GM18498 (cell line): Measurements from ENCODE around the gene PAK3.

Experiments
- ATAC-seq: cut with Tn5 transposase; IDR thresholded peaks from one replicate; pipeline ENCODE4 v1.9.1; 2021; ENCODE audit warnings: mild to moderate bottlenecking, moderate library complexity; ENCODE audit not compliant: unreplicated experiment

PAK3 gene

DNA sequence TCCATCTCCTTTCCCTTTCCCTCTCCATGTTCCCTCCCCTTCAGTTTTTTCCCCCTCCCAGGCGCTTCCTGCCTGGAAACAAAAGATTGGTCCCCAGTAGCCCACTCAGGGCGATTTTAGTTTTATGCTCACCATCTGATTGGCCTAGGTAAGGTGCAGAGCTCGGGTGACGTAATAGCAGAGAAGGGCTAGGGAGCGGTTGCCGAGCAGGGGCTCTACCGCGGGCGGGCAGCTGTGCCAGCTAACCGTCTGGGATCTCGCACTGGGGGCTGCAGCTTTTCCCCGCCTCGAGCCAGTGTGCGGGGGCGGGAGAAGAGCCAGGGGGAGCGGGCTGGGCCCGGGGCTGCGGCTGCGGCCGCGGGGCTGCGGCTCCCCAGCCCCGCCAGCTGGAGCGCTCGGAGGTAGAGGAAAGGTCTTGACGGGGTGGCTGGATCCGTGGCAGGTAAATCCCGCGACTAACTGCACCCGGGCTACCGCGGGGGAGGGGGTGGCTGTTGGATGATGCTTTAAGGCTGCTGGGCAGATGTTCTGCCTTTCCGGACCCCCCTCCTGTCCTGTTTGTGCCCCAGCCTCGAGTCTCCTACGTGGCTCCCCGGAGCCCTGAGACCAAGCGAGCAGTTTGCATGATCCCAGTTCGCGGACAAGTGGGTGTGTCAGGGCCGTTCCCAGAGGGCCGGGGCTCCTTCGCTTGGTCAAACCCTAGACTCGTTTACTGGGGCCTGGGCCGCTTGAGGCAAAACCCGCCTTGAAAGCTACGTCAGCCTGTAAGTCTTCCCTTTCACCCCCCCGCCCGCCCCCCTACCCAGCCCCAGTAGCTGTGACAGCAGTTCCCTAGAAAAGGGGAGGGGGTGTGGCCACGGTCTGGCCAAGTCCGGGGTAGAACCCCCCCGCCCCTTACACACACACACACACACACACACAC, at the start of gene PAK3:
TSS of gene PAK3 (plus strand) at position 218 of the 922 bp plus-strand sequence. CDS start 26,913 bp downstream, outside the sequence.
- ATAC-seq, result peak; percentile 62

- ATAC-seq, result no peak
Observed at GRCh38 chrX:111047575-111047974, 48.4 kb upstream of the PAK3 start.

DNA sequence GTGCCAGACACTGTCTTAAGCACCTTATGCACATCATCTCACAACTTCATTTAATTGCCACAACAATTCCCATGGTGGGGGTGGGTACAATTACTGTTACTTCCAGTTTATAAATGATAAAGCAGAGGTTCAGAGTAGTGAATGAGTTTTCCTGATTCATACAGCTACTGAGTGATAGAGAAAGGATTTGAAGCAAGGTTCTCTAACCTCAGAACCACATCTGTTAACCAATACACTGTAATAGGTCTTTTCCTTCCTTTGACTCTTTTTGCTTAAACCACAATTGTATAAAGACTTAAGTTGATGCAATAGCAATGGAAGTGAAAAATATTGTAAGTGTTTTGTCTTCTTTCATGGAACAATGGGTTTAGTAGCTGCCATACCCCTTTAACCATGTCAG, 43.5 kb upstream of the PAK3 start:
- no peak for ATAC-seq

- ATAC-seq, result no peak
Observed at GRCh38 chrX:111071542-111072277, 24.3 kb upstream of the PAK3 start.

DNA sequence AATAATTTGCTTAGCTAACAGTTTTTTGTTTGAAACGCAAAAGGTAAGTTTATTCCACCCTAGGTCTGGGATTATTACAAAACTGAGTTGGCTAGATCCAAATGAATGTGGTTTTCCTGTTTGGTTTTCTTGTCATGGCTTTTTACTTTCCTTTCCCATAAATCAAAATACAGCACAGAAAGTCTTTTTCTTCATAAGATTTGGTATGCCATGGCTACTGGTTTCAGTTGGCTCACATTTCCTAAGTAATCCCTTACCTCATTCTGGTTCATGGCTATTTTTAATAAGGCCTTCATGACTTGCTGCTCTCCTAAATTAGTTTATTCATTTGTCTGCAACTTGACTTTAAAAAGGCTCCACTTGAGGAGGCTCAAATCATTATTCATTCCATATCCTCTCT, 12.9 kb upstream of the PAK3 start:
- no peak for ATAC-seq

DNA sequence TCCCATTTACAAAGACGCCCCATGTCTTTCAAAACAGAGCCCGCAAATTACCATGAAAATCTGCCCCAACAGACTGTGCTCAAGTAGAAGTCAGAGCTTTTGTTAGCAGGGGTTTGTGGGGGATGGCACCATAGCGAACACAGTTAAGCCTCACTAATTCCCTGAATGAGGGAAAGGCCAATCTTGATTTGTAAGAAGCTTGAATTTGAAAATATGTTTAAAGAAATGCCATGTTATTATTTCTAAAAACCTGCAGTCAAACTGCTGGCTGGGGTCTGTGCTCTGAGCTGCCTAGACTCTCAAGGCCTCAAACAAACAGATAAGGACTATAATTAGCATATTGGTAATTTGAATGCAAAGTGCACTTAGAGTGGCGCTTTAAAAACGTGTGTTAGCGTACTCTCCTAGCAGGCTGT, 9.4 kb upstream of the PAK3 start:
- no peak for ATAC-seq

DNA sequence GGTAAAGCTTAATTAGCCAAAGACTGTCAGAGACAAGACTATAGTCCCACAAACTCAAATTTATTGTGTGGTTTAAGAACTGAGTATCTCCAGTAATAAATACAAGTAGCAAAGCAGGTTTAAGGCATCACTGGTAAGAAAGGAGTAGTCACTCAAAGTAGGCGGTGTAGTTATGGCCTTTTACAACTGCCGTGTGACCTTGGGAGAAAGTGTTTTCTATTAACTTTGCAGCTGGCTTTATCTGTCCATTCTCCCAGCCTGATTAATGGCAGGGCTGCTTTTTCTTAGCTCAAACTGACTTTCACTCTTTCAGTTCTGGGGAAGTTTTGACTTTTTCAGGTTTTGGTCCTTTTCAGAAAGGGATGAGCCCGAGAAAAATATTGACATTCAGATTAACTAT, 7.4 kb upstream of the PAK3 start:
- no peak for ATAC-seq

- ATAC-seq, result no peak
Observed at GRCh38 chrX:111090458-111090857, 5.5 kb upstream of the PAK3 start.

GRCh38 chrX:111098874-111099273, 2.9 kb downstream of the PAK3 start:
- ATAC-seq, result peak; percentile 69

- ATAC-seq, result peak; percentile 49
Observed at GRCh38 chrX:111100191-111100590, 4.2 kb downstream of the PAK3 start.

- ATAC-seq, result no peak
Observed at GRCh38 chrX:111101580-111101979, 5.6 kb downstream of the PAK3 start.

DNA sequence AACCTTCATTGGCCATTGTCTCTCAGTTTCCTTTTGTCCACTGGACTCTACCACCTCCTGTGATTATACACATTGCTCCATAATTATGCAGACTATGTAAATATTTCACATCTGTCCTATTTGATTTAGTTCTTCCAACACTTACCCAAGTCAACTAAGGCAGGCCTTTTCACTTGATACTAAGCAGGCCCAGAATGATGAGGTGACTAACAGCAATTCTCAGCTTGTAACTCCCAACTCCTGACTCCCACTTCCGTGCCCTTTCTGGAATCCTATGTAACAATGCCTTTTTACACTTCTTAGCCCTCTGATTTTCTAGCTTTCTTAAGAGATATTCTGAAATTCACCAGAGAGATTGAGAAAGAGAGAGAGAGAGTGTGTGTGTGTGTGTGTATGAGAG, 6.6 kb downstream of the PAK3 start:
- no peak for ATAC-seq

- ATAC-seq, result no peak
Observed at GRCh38 chrX:111103246-111103645, 7.3 kb downstream of the PAK3 start.

- ATAC-seq, result no peak
Observed at GRCh38 chrX:111110098-111110775, 14.2 kb downstream of the PAK3 start.

DNA sequence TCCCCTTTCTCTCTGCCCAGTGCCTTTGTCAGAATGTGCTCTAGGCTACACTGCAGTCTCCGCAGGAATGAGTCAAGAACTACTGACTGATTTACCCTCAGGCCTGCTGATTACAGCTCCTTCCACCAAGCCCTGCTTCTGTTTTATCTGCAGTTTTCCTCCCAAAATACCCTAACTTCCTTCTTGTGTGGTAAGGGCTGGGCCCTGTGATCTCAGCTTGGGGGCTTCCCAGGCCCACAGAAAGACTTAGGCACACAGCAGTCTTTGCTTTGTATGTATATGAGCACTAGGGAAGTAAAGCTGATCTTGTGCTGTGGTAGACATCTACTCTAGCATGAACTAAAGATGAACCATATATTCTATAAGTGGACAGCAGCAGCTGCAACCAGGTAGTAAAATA, 18.8 kb downstream of the PAK3 start:
- ATAC-seq, result no peak

- no peak for ATAC-seq
Observed at GRCh38 chrX:111116666-111117065, 20.7 kb downstream of the PAK3 start.

- ATAC-seq, result no peak
Observed at GRCh38 chrX:111119341-111119740, 23.4 kb downstream of the PAK3 start.

GRCh38 chrX:111123125-111123524, 27.1 kb downstream of the PAK3 start:
- peak; percentile 56 for ATAC-seq

DNA sequence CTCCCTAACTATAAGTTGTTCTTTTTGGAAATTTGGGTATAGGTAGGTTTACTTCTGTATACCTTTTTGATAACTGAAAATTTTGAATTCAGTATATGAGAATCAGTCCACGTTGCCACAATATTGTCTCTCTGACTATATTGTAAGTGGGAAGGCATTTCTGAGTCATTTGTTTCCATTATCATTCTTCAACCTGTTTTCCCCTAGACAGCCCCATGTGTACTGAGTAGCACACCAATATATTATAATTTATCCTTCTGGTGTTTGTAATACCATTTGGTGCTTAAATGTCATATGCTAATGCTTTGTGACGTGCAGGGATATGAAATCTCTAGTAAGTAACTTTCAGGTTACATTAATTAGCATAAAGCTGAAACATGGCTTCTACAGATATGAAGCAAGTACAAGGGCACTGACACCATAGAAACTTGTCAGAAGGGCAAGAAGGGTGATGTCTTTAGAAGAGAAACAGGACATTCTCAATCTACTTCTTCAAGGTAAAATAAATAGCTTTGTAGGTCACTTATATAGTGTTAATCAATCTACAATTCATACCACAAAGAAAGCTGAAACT, 27.7 kb downstream of the PAK3 start:
- peak; percentile 38 for ATAC-seq

DNA sequence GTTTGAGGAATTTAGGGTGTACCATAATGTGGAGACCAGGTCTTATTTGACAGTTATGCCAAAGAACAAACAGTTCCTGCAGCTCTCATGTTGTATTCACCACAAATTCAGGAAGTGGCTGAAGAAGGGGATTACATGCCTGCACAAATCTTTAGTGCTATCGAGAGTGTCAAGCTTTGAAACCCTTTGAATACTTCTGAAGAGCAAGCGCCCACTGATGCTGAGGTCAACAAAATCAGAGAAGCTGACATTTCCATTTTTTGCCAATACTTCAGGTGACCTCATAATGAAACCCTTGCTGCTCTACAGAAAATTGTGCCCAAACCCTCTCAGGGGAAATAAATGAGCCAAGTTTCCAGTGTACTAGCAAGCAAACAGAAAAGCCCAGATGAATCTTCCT, 28.4 kb downstream of the PAK3 start:
- ATAC-seq, result no peak

DNA sequence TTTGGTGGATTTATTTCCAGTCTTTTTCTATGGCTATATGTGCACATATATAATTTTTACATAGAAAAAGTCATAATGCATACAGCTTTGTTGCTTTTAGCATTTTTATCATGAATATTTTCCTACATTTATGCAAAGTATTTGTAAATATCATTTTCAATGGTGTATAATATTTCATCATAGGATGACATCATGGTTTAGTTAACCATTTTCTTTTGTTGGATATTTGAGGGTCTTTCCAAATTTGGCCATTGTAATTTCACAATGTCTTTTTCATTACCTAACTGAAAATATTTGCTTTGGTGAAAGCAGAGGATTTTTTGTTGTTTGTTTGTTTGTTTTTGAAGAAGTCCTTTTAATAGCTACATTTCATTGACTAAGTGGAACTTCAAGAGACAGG, 31.0 kb downstream of the PAK3 start:
- no peak for ATAC-seq
